ENCODE measurements around the gene ABCD2.
"Not testable (repeated sequence)": the region's sequence is repeated elsewhere in the genome, so short reads cannot be mapped to it uniquely, and the experiment has no call there.

ABCD2 gene

GRCh38 chr12:39532448-39532847, 87.2 kb downstream of the ABCD2 start:
- no peak for DNase-seq

- DNase-seq, result no peak
These were observed 92.6 kb downstream of the ABCD2 start for GRCh38 chr12:39526974-39527373.

GRCh38 chr12:39522167-39522566, 97.4 kb downstream of the ABCD2 start:
- DNase-seq, result not testable (repeated sequence)

GRCh38 chr12:39510001-39510400, 109.6 kb downstream of the ABCD2 start:
- no peak for DNase-seq

GRCh38 chr12:39505554-39505953, 114.0 kb downstream of the ABCD2 start:
- no peak for DNase-seq

- no peak for DNase-seq
These were observed 114.6 kb downstream of the ABCD2 start for GRCh38 chr12:39505023-39505422.

GRCh38 chr12:39503439-39503838, 116.2 kb downstream of the ABCD2 start:
- DNase-seq, result no peak

GRCh38 chr12:39502726-39503125, 116.9 kb downstream of the ABCD2 start:
- DNase-seq, result no peak

All from cortex of kidney (tissue), 1 donor.